Kidney (tissue), 14 donors: ENCODE data around the gene SUPT5H. TPM values are rescaled to one million over a fixed set of nuclear protein-coding genes. Genes with fewer than 3 reads are reported as not detected.

Source experiments
- DNase-seq, 5 donors: peaks; one replicate each; pipeline ENCODE4 v3.0.0-alpha.2; 2013 to 2020
- FAIRE-seq: peaks from 2 replicates; lab custom pipeline; 2012; peaks lifted over from hg19 to GRCh38; lab: Jason Lieb, UNC
- H3K27ac ChIP-seq, 2 donors: one replicate each; pipeline ENCODE4 v1.7.0; 2013; ENCODE audit warnings: low read depth in 2 of 2, low read length in 2 of 2, inconsistent platforms in 1 of 2
- H3K27me3 ChIP-seq: one replicate; pipeline ENCODE4 v1.7.1; 2013; ENCODE audit warnings: low read length, inconsistent platforms; ENCODE audit not compliant: control insufficient read depth, insufficient read depth
- H3K36me3 ChIP-seq, 3 donors: one replicate each; pipeline versions ENCODE4 v1.7.0 to v1.7.1; 2013; ENCODE audit warnings: low read length in 3 of 3, control low read depth in 1 of 3, inconsistent platforms in 1 of 3; ENCODE audit not compliant: insufficient read depth in 3 of 3, control insufficient read depth in 2 of 3
- H3K4me1 ChIP-seq, 3 donors: one replicate each; pipeline versions ENCODE4 v1.7.0 to v1.7.1; 2013; ENCODE audit warnings: low read length in 3 of 3, inconsistent platforms in 1 of 3, low read depth in 1 of 3; ENCODE audit not compliant: control insufficient read depth in 2 of 3, insufficient read depth in 2 of 3
- H3K4me3 ChIP-seq, 3 donors: one replicate each; pipeline versions ENCODE4 v1.7.0 to v1.8.1; 2013; ENCODE audit warnings: low read length in 3 of 3, control low read depth in 1 of 3, inconsistent platforms in 1 of 3
- H3K9ac ChIP-seq, 3 donors: one replicate each; pipeline versions ENCODE4 v1.7.0 to v1.7.1; 2013; ENCODE audit warnings: low read length in 3 of 3, control low read depth in 1 of 3, inconsistent platforms in 1 of 3
- H3K9me3 ChIP-seq, 3 donors: one replicate each; pipeline versions ENCODE4 v1.7.0 to v1.7.1; 2013; ENCODE audit warnings: low read length in 3 of 3, control low read depth in 1 of 3, inconsistent platforms in 1 of 3; ENCODE audit not compliant: control insufficient read depth in 2 of 3, insufficient read depth in 1 of 3
- CTCF ChIP-seq: IDR thresholded peaks from 3 replicates; pipeline ENCODE4 v1.5.1; 2012; ENCODE audit warnings: mild to moderate bottlenecking, moderate library complexity, borderline replicate concordance; ENCODE audit not compliant: insufficient read depth; ENCODE audit errors: extremely low read depth
- intact Hi-C: fragments of 100-400 bp; cut with DNase I; formaldehyde crosslinking; loops from one replicate; pipeline ENCODE4 v1.11.1; 2022
- polyA plus RNA-seq: library from polyadenylated mRNA; stranded (reverse); fragments of 350-450 nt; fragmentation: Illumina TruSeq; extraction: RNeasy Lipid Tissue Mini Kit (QIAGEN cat#74804); gene quantifications from one replicate; pipeline ENCODE4 v1.2.3, GENCODE V29; 2014; ENCODE audit warnings: low read depth, low replicate concordance; ENCODE audit not compliant: insufficient read depth
- total RNA-seq: library from RNA; stranded (reverse); fragmentation: NEBNext Ultra II Directional; extraction: Animal tissue kit (Norgen Biotek cat#: 25700); gene quantifications from one replicate; pipeline ENCODE4 v1.2.1, GENCODE V29; 2021
- donor health status: control.
- donor health status: control.
- donor health status: control.
- donor health status: control.
- donor health status: control.
- donor health status: DM: yes; HTN: yes; CAD: no.
- donor health status: Normal renal cell carcinoma (clear cell type).

The SUPT5H gene
- total and polyA plus RNA-seq, 2 donors from 2014 or later = 106 to 123 TPM

DNA sequence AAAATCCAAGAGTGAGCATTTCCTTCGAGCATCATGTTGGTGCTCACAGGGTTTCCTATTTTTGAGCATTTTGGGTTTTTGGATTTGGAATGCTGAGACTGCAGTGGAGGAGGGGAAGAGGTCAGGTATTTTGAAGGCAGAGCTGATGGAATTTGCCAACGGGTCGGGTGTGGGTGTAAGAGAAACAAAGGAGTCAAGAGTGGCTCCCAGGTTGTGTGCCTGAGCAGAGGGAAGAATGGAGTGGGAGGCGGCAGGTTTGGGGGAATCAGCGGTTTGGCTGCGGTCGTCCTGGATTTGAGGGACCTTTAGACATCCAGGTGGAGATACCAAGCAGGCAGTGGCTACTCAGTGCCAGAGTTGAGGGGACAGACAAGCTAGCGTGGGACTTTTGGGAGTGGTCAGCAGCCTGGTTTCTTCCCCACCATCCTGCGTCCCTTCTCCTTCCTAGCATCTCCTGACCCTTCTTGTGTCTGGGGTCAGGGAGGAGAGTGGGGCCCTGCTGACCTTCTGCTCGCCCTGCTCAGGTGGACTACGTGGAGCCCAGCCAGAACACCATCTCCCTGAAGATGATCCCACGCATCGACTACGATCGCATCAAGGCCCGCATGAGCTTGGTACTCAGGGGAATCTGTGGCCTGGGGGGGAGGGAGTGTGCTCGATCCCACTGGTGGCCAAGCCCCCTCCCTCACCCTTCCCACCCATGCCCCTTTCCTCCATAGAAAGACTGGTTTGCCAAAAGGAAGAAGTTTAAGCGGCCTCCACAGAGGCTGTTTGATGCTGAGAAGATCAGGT, 20.8 kb downstream of the SUPT5H start:
- Histone ChIP-seq H3K9ac (no peak overlapping the region), H3K36me3 (peaks cover 4 to 64% (median 51%) of the 10 kb centered on the region in 3 donors), H3K27me3 (no peaks in the 10 kb centered on the region), H3K9me3 (no peaks in the 10 kb centered on the region), H3K4me1 (no peaks in the 10 kb centered on the region), H3K27ac (no peak overlapping the region), H3K4me3 (no peak overlapping the region)
- DNase-seq (no peak), FAIRE-seq (no peak)
- no peak for TF ChIP-seq CTCF
- intact Hi-C loops = no loop called here

DNA sequence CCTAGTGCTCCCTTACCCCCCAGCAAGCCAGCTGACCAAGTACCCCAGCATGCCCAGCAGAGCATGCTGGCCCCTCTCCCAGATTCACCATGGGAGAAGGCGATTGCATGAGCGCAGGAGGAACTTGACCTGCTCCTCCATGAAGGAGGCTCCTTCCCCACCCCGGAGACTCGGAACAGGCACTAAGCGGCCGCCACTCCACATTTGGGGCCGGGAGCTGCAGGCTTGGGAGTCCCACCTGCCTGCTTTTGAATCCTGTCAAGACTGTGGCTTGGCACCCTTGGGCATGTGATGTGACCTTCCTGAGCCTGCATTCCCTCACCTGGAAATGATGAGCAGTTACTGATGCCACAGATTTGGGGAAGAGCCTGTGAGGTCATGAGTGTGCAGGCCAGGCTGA, 22.6 kb downstream of the SUPT5H start:
- no peak overlapping the region for H3K27ac ChIP-seq
- H3K9me3 ChIP-seq = no peaks in the 10 kb centered on the region
- no peaks in the 10 kb centered on the region for H3K27me3 ChIP-seq
- intact Hi-C loops = no loop called here
- no peak for TF ChIP-seq CTCF
- FAIRE-seq (no peak), DNase-seq (no peak)
- H3K9ac ChIP-seq = no peak overlapping the region
- H3K4me1 ChIP-seq = no peaks in the 10 kb centered on the region
- H3K36me3 ChIP-seq = peaks cover 4 to 77% (median 68%) of the 10 kb centered on the region in 3 donors
- no peak overlapping the region for H3K4me3 ChIP-seq

DNA sequence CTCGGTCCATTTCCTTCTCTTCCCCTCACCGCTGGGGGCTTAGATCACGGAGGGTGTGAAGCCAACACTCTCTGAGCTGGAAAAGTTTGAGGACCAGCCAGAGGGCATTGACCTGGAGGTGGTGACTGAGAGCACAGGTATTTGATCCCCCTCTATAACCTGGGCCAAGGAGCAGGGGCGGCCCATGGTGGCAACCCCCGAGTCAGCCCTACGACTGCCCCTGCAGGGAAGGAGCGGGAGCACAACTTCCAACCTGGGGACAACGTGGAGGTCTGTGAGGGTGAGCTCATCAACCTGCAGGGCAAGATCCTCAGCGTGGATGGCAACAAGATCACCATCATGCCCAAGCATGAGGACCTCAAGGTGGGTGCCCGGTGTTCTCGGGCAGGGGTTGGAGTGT, 23.7 kb downstream of the SUPT5H start:
- FAIRE-seq (no peak), DNase-seq (no peak)
- no peak overlapping the region for H3K4me3 ChIP-seq
- H3K36me3 ChIP-seq = peaks cover 4 to 85% (median 68%) of the 10 kb centered on the region in 3 donors
- intact Hi-C loops = no loop called here
- H3K27me3 ChIP-seq = no peaks in the 10 kb centered on the region
- H3K9ac ChIP-seq = no peak overlapping the region
- no peaks in the 10 kb centered on the region for H3K4me1 ChIP-seq
- H3K9me3 ChIP-seq = no peaks in the 10 kb centered on the region
- no peak overlapping the region for H3K27ac ChIP-seq
- TF ChIP-seq CTCF = no peak
